CD4-positive, alpha-beta T cell treated with Interleukin-6 for 4 hours (primary cell): Measurements from ENCODE around the gene CCDC158.

ENCODE experiments used
- DNase-seq: peaks from one replicate; pipeline ENCODE4 v3.0.0-alpha.2; 2020; ENCODE audit warnings: mixed read lengths

Gene CCDC158

DNA sequence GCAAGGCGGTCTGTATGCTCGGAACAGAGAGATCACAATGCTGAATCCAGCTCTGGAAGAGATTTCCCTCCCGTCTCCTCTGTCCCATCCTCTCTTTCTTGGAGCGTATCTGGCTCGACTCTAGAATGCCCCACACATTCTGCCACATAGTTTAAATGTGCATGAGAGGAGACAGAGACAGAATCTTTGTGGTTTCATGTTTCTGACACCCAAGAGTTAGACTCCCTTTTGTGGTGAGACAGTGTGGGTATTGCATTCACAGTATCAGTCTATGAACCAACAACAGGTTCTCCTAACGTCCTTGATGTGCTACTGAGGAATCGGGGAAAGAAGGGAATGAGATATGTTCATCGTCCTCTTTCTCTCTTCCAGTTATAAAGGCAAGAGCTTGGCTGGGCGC is 144.1 kb downstream of the CCDC158 start:
- DNase-seq = no peak

DNA sequence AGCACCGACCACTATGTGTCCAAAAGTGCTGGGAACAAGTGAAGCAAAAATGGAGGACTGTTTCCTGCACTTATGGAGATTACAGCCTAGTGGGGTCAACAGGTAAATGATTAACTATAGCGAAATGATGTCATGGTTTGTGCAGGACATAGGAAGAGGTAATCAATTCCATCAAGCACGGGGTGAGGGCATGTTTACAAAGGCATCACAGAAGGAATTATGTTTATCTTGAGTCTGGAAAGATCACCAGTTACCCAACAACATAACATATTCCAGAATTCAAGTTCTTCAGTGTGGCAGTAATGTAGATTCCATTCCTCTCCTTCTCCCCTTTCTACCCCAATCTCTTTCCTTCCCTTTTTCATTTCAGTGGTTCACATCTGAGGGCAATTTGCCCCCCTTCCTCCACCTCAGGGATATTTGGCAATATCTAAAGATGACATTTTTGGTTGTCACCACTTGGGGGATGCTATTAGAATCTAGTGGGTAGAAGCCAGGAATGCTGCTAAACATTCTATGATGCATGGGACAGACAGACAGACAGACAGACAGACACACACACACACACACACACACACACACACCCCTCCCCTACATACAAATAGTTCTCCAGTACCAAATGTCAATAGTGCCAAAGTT is 145.3 kb downstream of the CCDC158 start:
- DNase-seq = no peak

- DNase-seq = no peak
These were observed 147.9 kb downstream of the CCDC158 start for GRCh38 chr4:76272999-76273398.

DNA sequence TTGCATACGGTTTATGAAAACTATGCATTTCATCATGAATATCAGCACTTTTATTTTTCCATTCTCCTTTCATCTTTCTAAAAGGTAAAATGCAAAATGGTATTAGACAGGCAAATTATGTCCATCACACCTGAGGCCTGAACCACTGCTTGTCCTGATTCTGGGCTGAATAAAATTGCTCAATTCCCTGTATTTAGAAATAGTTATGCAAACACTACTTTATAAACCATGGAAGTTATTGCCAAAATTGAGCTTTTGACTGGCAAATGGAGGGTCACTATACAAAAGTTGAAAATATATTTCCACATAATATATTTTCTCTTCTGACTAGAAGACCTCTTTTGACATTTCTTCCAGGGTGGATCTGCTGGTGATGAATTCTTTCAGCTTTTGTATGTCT is 148.4 kb downstream of the CCDC158 start:
- DNase-seq = no peak

DNA sequence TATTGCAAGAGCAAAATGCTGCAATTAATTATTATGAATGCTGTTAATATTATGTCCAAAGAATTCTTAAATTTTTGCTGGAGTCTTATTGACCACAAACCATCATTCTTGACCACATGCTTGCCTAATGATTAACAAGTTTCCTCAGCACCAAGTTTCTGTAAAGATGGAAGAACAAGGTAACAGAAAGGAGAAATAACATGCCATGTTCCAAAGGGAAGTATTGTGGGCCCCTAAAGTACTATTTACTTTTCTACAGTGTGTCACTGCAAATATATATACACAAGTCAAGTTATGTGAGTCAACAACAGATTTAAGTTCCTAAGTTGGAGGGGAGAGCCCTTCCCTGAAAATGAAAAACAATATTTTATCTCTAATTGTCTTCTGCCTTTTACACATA is 148.9 kb downstream of the CCDC158 start:
- DNase-seq = no peak

GRCh38 chr4:76271248-76271647 is 149.7 kb downstream of the CCDC158 start:
- no peak for DNase-seq

- DNase-seq = no peak
These were observed 150.4 kb downstream of the CCDC158 start for GRCh38 chr4:76270244-76271175.

DNA sequence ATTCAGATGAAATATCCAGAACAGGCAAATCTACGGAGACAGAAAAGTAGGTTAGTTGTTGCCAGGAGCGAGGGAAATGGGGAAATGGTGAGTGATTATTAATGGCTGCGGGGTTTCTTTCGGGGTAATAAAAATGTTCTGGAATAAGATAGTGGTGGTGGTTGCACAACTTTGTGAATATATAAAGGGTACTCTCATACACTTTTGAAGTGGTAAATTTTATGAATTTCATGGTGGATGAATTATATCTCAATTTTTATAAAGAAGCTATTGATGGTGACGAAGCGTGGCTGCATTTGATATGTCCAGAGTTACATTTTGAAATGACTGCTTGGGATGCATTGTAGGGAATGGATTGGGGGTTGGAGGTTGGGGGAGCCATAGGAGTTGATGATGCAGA is 153.1 kb downstream of the CCDC158 start:
- no peak for DNase-seq

DNA sequence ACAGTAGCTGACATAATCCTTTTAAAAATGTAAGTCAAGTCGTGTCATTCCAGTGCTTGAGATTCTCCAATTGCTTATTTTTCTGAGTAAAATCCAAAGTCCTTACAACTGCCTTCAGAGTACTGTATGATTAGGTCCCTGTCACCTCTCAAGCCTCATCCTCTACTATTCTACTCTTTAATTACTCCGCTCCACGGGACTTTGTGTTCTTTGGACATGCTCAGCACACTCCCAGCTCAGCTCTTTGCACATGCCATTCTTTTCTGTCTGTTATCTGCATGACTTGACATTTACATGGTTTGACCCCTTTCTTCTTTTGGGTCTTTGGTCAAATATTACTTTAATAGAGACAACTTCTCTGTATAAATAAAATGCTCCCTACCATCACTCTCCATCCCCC is 154.3 kb downstream of the CCDC158 start:
- DNase-seq = no peak

DNA sequence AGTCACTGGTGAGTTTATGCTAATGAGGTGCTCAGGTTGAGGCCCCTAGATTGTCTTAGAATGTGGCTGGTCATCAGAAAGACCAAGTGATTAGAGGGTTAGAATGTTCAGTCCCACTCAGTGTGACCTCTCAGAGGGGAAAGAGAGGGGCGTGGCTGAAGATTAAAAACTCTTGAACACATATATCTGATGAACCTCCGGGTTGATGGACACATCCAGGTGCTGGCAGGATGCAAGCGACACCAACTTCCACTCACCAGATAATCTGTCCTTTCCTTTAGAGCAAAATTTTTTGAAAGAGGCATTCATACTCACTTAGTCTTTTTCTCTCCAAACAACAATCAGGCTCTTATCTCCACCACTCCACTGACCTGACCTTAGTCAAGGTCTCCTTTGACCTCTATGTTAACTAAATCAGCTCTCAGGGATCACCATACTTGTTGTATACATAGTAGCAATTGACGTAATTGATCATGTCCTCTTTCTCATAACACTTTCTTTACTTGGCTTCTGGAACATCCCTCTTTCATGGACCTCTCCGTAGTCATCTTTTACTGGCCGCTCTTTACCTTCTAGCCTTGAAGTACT is 155.2 kb downstream of the CCDC158 start:
- no peak for DNase-seq
